ENCODE results near the gene KDM4F.

- TF ChIP-seq, protein P1, sequence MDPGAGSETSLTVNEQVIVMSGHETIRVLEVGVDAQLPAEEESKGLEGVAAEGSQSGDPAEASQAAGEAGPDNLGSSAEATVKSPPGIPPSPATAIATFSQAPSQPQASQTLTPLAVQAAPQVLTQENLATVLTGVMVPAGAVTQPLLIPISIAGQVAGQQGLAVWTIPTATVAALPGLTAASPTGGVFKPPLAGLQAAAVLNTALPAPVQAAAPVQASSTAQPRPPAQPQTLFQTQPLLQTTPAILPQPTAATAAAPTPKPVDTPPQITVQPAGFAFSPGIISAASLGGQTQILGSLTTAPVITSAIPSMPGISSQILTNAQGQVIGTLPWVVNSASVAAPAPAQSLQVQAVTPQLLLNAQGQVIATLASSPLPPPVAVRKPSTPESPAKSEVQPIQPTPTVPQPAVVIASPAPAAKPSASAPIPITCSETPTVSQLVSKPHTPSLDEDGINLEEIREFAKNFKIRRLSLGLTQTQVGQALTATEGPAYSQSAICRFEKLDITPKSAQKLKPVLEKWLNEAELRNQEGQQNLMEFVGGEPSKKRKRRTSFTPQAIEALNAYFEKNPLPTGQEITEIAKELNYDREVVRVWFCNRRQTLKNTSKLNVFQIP (CRISPR knock-in tag; IDR thresholded peaks at IDR 0.05; ENCODE audit: borderline replicate concordance, low read depth) = no peak
- TF ChIP-seq SNAI2 (CRISPR knock-in tag; IDR thresholded peaks at IDR 0.05) = no peak
- TF ChIP-seq PATZ1 (CRISPR knock-in tag; IDR thresholded peaks at IDR 0.05; ENCODE audit: borderline replicate concordance) = no peak
- TF ChIP-seq RARB (CRISPR knock-in tag; IDR thresholded peaks at IDR 0.05) = no peak
- TF ChIP-seq GLIS3 (CRISPR knock-in tag; IDR thresholded peaks at IDR 0.05) = no peak
Measured at GRCh38 chr11:95003716-95004115, 45.5 kb upstream of the KDM4F start.
